DMS53 treated with DMSO at 0.1 percent for 48 hours (cell line): Measurements from ENCODE around the gene ARHGAP44.

Experiments
- DNase-seq: peaks from one replicate; lab custom pipeline; 2025; ENCODE audit not compliant: unreplicated experiment; lab: John Stamatoyannopoulos, UW

Gene ARHGAP44

GRCh38 chr17:12896180-12896785, 107.0 kb downstream of the ARHGAP44 start:
- no peak for DNase-seq

GRCh38 chr17:12898110-12898509, 108.8 kb downstream of the ARHGAP44 start:
- DNase-seq = no peak

- DNase-seq = no peak
Measured at GRCh38 chr17:12899604-12900003, 110.3 kb downstream of the ARHGAP44 start.

GRCh38 chr17:12900474-12900873, 111.2 kb downstream of the ARHGAP44 start:
- no peak for DNase-seq

- no peak for DNase-seq
Measured at GRCh38 chr17:12902046-12902445, 112.7 kb downstream of the ARHGAP44 start.

- no peak for DNase-seq
Measured at GRCh38 chr17:12907477-12907876, 118.2 kb downstream of the ARHGAP44 start.

- no peak for DNase-seq
Measured at GRCh38 chr17:12909046-12909445, 119.7 kb downstream of the ARHGAP44 start.

- no peak for DNase-seq
Measured at GRCh38 chr17:12909511-12909910, 120.2 kb downstream of the ARHGAP44 start.

GRCh38 chr17:12911239-12911638, 121.9 kb downstream of the ARHGAP44 start:
- DNase-seq = no peak

GRCh38 chr17:12917399-12917798, 128.1 kb downstream of the ARHGAP44 start:
- no peak for DNase-seq

- no peak for DNase-seq
Measured at GRCh38 chr17:12918142-12918541, 128.8 kb downstream of the ARHGAP44 start.

GRCh38 chr17:12922120-12922519, 132.8 kb downstream of the ARHGAP44 start:
- DNase-seq = no peak

GRCh38 chr17:12924614-12925013, 135.3 kb downstream of the ARHGAP44 start:
- DNase-seq = no peak

GRCh38 chr17:12927001-12927400, 137.7 kb downstream of the ARHGAP44 start:
- no peak for DNase-seq

- DNase-seq = no peak
Measured at GRCh38 chr17:12927541-12928425, 138.5 kb downstream of the ARHGAP44 start.

GRCh38 chr17:12928736-12929135, 139.4 kb downstream of the ARHGAP44 start:
- DNase-seq = no peak

GRCh38 chr17:12936501-12936900, 147.2 kb downstream of the ARHGAP44 start:
- no peak for DNase-seq

- no peak for DNase-seq
Measured at GRCh38 chr17:12940699-12941098, 151.4 kb downstream of the ARHGAP44 start.

GRCh38 chr17:12947047-12947446, 157.7 kb downstream of the ARHGAP44 start:
- DNase-seq = no peak

- no peak for DNase-seq
Measured at GRCh38 chr17:12952012-12952411, 162.7 kb downstream of the ARHGAP44 start.

GRCh38 chr17:12953156-12953555, 163.9 kb downstream of the ARHGAP44 start:
- DNase-seq = no peak

GRCh38 chr17:12955521-12955920, 166.2 kb downstream of the ARHGAP44 start:
- no peak for DNase-seq
